Rectal smooth muscle tissue (tissue), 1 donor: Measurements from ENCODE around the gene MYO3B.

Experiments
- H3K27ac ChIP-seq: one replicate; pipeline ENCODE4 v1.7.0; 2013; ENCODE audit warnings: low read depth, low read length, inconsistent platforms
- H3K27me3 ChIP-seq: one replicate; pipeline ENCODE4 v1.7.0; 2013; ENCODE audit warnings: low read length; ENCODE audit not compliant: control insufficient read depth, insufficient read depth
- H3K36me3 ChIP-seq: one replicate; pipeline ENCODE4 v1.7.0; 2013; ENCODE audit warnings: low read length; ENCODE audit not compliant: control insufficient read depth, insufficient read depth
- H3K4me1 ChIP-seq: one replicate; pipeline ENCODE4 v1.7.0; 2013; ENCODE audit warnings: low read length; ENCODE audit not compliant: control insufficient read depth, insufficient read depth
- H3K4me3 ChIP-seq: one replicate; pipeline ENCODE4 v1.7.0; 2013; ENCODE audit warnings: low read length
- H3K9ac ChIP-seq: one replicate; pipeline ENCODE4 v1.7.0; 2013; ENCODE audit warnings: low read length

Gene MYO3B, protein sequence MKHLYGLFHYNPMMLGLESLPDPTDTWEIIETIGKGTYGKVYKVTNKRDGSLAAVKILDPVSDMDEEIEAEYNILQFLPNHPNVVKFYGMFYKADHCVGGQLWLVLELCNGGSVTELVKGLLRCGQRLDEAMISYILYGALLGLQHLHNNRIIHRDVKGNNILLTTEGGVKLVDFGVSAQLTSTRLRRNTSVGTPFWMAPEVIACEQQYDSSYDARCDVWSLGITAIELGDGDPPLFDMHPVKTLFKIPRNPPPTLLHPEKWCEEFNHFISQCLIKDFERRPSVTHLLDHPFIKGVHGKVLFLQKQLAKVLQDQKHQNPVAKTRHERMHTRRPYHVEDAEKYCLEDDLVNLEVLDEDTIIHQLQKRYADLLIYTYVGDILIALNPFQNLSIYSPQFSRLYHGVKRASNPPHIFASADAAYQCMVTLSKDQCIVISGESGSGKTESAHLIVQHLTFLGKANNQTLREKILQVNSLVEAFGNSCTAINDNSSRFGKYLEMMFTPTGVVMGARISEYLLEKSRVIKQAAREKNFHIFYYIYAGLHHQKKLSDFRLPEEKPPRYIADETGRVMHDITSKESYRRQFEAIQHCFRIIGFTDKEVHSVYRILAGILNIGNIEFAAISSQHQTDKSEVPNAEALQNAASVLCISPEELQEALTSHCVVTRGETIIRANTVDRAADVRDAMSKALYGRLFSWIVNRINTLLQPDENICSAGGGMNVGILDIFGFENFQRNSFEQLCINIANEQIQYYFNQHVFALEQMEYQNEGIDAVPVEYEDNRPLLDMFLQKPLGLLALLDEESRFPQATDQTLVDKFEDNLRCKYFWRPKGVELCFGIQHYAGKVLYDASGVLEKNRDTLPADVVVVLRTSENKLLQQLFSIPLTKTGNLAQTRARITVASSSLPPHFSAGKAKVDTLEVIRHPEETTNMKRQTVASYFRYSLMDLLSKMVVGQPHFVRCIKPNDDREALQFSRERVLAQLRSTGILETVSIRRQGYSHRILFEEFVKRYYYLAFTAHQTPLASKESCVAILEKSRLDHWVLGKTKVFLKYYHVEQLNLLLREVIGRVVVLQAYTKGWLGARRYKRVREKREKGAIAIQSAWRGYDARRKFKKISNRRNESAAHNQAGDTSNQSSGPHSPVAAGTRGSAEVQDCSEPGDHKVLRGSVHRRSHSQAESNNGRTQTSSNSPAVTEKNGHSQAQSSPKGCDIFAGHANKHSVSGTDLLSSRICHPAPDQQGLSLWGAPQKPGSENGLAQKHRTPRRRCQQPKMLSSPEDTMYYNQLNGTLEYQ (N-terminal part only)

DNA sequence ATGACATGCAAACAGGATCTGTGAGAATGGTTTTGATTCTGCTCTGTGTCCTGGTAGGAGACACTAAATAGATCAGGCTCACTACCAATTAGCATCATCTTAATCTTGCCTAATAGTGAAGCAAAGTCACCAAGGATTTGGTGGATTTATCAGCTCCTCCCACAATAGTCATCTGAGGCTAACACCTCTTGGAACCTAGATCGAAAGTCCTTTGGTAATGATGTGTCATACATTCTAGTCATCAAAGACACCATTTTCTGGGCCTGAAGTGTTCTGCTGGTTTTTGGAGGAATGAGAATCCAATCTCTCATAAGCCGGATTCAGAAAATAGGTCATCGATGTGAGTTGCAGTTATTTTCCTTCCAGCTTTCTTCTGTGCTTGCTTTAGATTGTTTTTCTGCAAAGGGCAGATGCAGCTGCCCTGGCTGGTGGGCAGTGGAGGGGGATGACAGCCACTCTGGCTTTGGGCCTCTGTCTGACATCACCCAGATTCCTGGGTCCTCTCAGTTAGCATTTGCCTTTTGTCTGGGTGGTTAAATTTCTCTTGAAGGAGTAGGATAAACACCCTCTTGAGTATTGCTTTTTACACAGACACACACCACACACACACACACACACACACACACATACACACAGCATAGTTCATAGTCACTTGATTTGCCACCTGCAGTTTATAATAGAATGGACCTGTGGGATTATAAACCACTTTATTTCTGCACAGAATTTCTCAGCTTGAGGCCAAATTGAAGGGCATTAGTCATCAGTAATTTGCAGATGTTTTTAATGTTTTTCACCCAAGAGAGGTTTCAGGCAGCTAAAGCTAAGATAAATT is at the start of gene MYO3B:
TSS of gene MYO3B (plus strand) at position 198 of the 832 bp plus-strand sequence. CDS start at position 339, 141 bp downstream.
- Histone ChIP-seq H3K9ac (no peak within 1 kb of the TSS), H3K27me3 (no peaks in the 10 kb centered on the region), H3K4me3 (no peak within 1 kb of the TSS), H3K27ac (no peak within 1 kb of the TSS), H3K4me1 (no peaks in the 10 kb centered on the region), H3K36me3 (no peaks in the 10 kb centered on the region)

DNA sequence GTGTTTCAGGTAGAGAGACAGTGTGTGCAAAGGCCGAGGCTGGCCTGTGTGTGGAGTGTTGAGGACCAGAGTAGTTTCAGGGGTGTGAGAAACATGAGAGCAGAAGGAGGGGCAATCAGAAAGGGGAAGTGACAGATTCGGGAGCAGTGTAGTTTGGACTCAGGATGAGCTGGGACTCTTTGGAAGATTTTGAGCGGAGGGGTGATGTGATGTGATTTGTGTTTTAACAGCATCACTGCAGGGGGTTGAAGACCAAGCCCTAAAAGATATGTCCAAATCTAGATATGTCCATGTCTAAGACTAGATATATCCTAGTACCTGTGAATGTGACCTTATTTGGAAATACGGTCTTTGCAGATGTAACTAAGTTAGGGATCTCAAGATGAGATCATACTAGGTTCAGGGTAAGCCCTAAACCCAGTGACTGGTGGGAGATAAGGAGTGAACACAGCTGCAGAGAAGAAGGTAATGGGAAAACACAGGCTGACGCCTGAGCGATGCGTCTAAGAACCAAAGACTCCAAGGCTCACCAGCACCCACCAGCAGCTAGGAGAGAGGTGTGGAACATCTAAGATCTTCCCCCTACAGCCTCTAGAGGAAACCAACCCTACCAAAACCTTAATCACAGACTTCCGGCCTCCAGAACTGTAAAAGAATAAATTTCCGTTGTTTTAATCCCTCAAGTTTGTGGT is 38.5 kb upstream of the MYO3B start:
- Histone ChIP-seq H3K27me3 (no peaks in the 10 kb centered on the region), H3K9ac (no peak overlapping the region), H3K36me3 (no peaks in the 10 kb centered on the region), H3K4me3 (no peak overlapping the region), H3K4me1 (no peaks in the 10 kb centered on the region), H3K27ac (no peak overlapping the region)

DNA sequence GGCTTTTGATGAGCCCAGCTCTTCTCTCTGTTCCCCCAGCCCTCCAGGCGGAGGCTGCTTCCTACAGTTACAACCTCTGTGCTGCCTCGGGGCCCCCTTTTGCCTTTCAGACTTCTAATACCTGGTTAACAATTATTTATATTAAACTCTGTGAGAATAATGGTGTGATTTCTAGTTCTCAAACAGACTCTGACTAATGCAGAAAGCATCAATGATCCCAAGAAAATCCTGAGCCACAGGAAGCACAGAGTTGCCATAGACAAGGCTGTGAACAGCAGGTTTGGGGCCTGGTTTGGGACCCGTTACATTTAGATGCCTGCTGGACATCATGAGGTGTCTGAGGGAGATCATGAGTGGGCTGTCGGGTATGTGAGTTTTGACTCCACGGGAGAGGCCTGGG is 37.4 kb upstream of the MYO3B start:
- Histone ChIP-seq H3K36me3 (no peaks in the 10 kb centered on the region), H3K4me3 (no peak overlapping the region), H3K27ac (no peak overlapping the region), H3K9ac (no peak overlapping the region), H3K27me3 (no peaks in the 10 kb centered on the region), H3K4me1 (no peaks in the 10 kb centered on the region)

DNA sequence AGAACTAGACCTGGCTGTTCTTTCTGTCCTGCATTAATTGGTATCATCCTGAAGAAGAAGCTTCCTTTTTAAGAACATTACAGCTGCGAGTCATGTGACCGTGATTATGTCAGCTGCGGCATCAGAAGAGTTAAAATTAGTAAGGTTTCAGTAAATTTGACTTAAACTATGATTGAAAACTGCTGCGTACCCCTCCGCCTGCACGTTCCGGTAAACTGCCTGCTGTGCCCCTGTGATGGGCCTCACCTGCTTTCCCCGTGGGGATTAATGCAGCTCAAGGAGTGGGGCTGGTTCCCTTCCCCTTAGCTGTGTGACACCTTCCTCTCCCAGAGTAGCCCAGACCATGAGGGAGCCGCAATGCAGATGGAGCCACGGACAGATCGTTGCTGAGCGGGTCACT is 36.1 kb upstream of the MYO3B start:
- Histone ChIP-seq H3K9ac (no peak overlapping the region), H3K36me3 (no peaks in the 10 kb centered on the region), H3K4me1 (no peaks in the 10 kb centered on the region), H3K27me3 (no peaks in the 10 kb centered on the region), H3K4me3 (no peak overlapping the region), H3K27ac (no peak overlapping the region)

DNA sequence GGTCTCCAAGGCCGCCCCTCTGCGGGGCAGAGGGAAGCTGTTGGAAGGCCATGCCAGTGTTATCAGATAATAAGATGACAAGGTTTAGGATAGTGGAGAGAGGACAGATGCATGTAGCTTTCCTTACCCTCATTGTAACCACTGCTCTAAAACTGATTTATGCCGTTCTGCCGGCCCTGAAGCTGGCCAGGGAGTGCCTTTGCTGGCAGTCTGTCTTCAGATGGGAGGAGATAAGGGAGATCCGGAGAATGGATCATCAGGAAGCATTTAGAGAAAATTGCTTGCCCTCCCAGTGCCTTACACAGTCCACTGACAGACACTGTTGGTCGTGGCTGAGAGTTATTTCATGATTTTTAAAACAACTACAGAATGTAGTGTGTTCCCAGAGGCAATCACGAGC is 35.4 kb upstream of the MYO3B start:
- H3K4me3 ChIP-seq: no peak overlapping the region
- H3K36me3 ChIP-seq: no peaks in the 10 kb centered on the region
- no peaks in the 10 kb centered on the region for H3K4me1 ChIP-seq
- no peak overlapping the region for H3K27ac ChIP-seq
- H3K27me3 ChIP-seq: no peaks in the 10 kb centered on the region
- no peak overlapping the region for H3K9ac ChIP-seq

DNA sequence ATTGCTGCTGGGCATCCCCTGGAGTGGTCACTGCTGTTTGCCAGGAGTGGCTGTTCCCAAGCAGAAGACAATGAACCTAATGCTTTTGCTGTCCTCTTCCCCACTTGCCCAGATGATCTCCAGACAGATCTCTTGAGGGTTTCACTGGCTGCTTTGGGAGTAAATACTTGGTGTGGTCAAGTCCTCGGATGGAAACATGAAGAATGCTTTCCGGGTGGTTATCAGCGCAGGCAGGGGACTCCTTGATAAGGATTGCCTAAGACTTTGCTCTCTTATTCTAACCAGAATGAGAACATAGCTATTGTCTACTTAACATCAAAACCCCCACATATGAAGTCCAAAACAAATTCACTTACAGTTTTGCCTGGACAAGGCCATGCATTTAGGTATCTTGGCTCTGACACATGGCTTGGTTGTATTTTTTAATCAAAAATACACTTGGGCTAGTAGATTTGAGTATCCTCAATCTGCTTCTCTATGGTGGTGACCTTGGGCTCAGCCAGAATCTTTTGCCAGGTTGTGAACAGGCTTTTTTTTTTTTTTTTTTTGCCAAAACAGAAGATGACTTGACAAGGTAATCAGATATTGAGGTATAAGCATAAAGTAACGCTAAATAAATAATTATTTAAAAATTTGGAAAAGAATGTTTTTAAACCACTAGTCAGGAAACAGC is 34.8 kb upstream of the MYO3B start:
- H3K27me3 ChIP-seq: no peaks in the 10 kb centered on the region
- no peak overlapping the region for H3K27ac ChIP-seq
- H3K4me1 ChIP-seq: no peaks in the 10 kb centered on the region
- H3K36me3 ChIP-seq: no peaks in the 10 kb centered on the region
- no peak overlapping the region for H3K9ac ChIP-seq
- H3K4me3 ChIP-seq: no peak overlapping the region

DNA sequence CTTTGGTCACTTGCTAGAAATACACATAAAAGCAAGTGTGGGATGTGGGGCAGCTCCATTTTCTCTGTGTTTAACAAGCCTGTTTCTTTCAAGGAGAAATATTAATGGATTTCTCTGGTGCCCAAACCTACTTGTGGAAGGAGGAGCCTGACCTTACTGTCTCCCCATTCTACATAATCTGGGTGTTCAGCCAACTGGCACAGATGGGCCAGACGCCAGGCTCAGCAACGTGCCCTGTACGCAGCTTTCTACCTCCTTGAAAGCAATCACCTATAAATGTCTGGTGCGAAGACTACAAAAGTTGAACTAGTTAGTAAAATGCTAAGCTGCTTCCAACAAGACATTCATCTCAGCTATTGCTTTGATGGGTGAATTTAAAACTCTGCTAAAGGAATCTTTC is 33.2 kb upstream of the MYO3B start:
- no peak overlapping the region for H3K9ac ChIP-seq
- no peaks in the 10 kb centered on the region for H3K4me1 ChIP-seq
- no peak overlapping the region for H3K4me3 ChIP-seq
- H3K27me3 ChIP-seq: no peaks in the 10 kb centered on the region
- no peak overlapping the region for H3K27ac ChIP-seq
- no peaks in the 10 kb centered on the region for H3K36me3 ChIP-seq

DNA sequence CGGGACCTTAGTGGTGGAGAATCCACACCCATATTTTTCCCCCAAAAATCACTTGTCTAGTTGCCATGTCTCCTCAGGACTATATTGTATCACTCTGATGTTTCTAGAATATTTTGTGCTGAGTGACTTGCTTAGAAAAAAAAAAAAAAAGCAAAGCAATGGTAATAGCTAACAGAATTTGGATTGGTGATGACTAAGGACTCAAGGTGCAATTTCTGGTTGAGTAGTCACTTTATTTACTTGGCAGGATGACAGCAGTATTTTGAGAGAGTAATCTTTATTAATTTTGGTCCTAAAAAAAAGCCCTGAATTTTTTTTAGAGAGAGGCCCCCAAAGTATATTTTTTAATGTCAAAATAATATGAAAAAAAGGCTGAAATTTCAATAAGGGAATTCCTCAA is 32.8 kb upstream of the MYO3B start:
- Histone ChIP-seq H3K4me3 (no peak overlapping the region), H3K27ac (no peak overlapping the region), H3K36me3 (no peaks in the 10 kb centered on the region), H3K27me3 (no peaks in the 10 kb centered on the region), H3K9ac (no peak overlapping the region), H3K4me1 (no peaks in the 10 kb centered on the region)

DNA sequence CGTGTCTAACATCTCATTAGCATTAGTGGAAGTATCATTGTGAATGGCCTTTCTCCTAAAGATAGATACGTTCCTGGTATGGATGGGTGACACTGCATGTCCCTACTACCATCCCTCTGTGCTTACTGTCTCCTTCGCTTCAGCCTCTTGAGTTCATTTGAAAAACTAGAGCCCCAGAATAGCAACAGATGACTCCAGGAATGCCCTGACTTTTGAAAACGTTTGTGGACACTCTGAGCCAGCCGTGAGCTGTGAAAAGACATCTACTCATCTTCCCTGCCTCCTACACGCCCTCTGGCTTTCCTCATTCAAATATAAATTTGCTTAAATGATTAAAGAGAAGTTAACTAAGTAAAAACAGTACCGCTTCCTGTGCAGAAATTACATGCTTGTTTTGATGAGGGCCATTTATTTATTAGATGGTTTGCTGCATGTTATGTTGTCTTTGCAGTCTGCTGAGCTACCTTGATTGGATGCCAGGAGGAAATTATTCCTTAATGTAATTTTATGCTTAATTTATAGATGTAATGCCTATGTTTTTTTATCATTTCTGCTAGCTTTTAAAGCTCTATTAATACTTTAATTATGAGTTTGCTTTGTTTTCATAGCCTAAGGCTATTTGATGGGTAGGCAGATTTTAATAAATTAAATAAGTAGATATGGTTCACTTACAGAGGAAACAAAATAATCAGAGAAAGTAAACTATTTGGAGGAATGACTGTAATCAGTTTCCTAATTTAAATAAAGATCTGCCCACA is 32.1 kb upstream of the MYO3B start:
- Histone ChIP-seq H3K4me3 (no peak overlapping the region), H3K4me1 (no peaks in the 10 kb centered on the region)

DNA sequence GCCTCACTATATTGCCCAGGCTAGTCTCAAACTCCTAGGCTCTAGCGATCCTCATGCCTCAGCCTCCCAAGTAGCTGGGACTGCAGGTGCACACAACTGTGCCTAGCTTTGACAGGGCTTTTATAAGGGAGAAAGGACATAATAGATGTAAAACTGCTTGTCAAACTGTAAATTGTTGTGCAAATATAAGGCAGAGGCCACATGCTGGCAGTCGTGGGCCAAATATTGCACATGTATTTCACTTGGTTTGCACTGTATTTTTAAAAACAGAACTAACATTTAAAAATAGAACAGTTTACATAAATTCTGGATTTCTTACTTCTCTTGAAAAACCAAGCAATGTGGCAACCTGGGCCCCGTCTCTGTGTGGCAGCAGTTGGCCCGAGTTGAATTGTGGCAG is 31.2 kb upstream of the MYO3B start:
- Histone ChIP-seq H3K27me3 (no peaks in the 10 kb centered on the region), H3K4me1 (no peaks in the 10 kb centered on the region), H3K27ac (no peak overlapping the region), H3K36me3 (no peaks in the 10 kb centered on the region), H3K4me3 (no peak overlapping the region), H3K9ac (no peak overlapping the region)

More for the DNA sequence above, 32.1 kb upstream of the MYO3B start:
- H3K9ac ChIP-seq: no peak overlapping the region
- no peaks in the 10 kb centered on the region for H3K36me3 ChIP-seq
- H3K27ac ChIP-seq: no peak overlapping the region
- H3K27me3 ChIP-seq: no peaks in the 10 kb centered on the region
